Measurements from ENCODE around the gene CCSER1. TPM values are rescaled to one million over a fixed set of nuclear protein-coding genes. Genes with fewer than 3 reads are reported as not detected.

The CCSER1 gene
- polyA plus RNA-seq, 3 donors = 0.09 to 0.75 (median 0.13) TPM

- Histone ChIP-seq H3K36me3 (replicated peaks in 1 of 2; ENCODE audit: control insufficient read depth in 1 of 2, insufficient read depth in 2 of 2, low read length in 2 of 2) (no peaks in the 10 kb centered on the region), H3K4me1 (ENCODE audit: control insufficient read depth in 1 of 2, insufficient read depth in 2 of 2, low read length in 2 of 2) (no peaks in the 10 kb centered on the region), H3K9ac (ENCODE audit: insufficient read depth, low read length, poor library complexity, severe bottlenecking) (no peak overlapping the region), H3K9me3 (replicated peaks in 1 of 2; ENCODE audit: control insufficient read depth in 1 of 2, insufficient read depth in 1 of 2, low read length in 2 of 2) (peaks cover 0 to 3% of the 10 kb centered on the region in 2 donors), H3K4me3 (replicated peaks in 1 of 3; ENCODE audit: low read depth in 2 of 3, low read length in 3 of 3) (no peak overlapping the region), H3K27ac (ENCODE audit: low read depth in 1 of 2, low read length in 2 of 2) (no peak overlapping the region), H2AFZ (ENCODE audit: insufficient read depth, low read depth, low read length, poor library complexity, severe bottlenecking) (no peak overlapping the region), H3K4me2 (replicated peaks; ENCODE audit: extremely low read depth, low read length, poor library complexity, severe bottlenecking) (no peak overlapping the region), H3K27me3 (ENCODE audit: control insufficient read depth in 2 of 2, insufficient read depth in 2 of 2, low read length in 2 of 2) (no peaks in the 10 kb centered on the region), H4K20me1 (ENCODE audit: insufficient read depth, low read length) (no peaks in the 10 kb centered on the region), H3K79me2 (ENCODE audit: insufficient read depth, low read length) (no peaks in the 10 kb centered on the region)
- Mint-ChIP-seq H3K4me3 (no peak overlapping the region), H3K27ac (no peak overlapping the region), H3K27me3 (ENCODE audit: low read depth in 3 of 3) (no peaks in the 10 kb centered on the region), H3K36me3 (no peaks in the 10 kb centered on the region), H3K4me1 (no peaks in the 10 kb centered on the region), H3K9me3 (peaks cover 0 to 4% (median 2%) of the 10 kb centered on the region in 7 donors)
- no peak for DNase-seq
- no peak for TF ChIP-seq CTCF (IDR thresholded peaks at IDR 0.05)
- intact Hi-C loops (cut with micrococcal nuclease) = no loop called here
- 100% methylated on average over 2 of the region's 4 CpGs for WGBS (ENCODE audit: insufficient coverage)
Observed at GRCh38 chr4:91317434-91317833, 1190.2 kb downstream of the CCSER1 start.

- Histone ChIP-seq H2AFZ (ENCODE audit: insufficient read depth, low read depth, low read length, poor library complexity, severe bottlenecking) (no peak overlapping the region), H3K9me3 (replicated peaks in 1 of 2; ENCODE audit: control insufficient read depth in 1 of 2, insufficient read depth in 1 of 2, low read length in 2 of 2) (peaks cover 3 to 4% of the 10 kb centered on the region in 2 donors), H3K27ac (ENCODE audit: low read depth in 1 of 2, low read length in 2 of 2) (no peak overlapping the region), H3K36me3 (replicated peaks in 1 of 2; ENCODE audit: control insufficient read depth in 1 of 2, insufficient read depth in 2 of 2, low read length in 2 of 2) (no peaks in the 10 kb centered on the region), H3K4me1 (ENCODE audit: control insufficient read depth in 1 of 2, insufficient read depth in 2 of 2, low read length in 2 of 2) (no peaks in the 10 kb centered on the region), H3K4me3 (replicated peaks in 1 of 3; ENCODE audit: low read depth in 2 of 3, low read length in 3 of 3) (no peak overlapping the region), H3K27me3 (ENCODE audit: control insufficient read depth in 2 of 2, insufficient read depth in 2 of 2, low read length in 2 of 2) (no peaks in the 10 kb centered on the region), H3K9ac (ENCODE audit: insufficient read depth, low read length, poor library complexity, severe bottlenecking) (no peak overlapping the region), H3K79me2 (ENCODE audit: insufficient read depth, low read length) (no peaks in the 10 kb centered on the region), H3K4me2 (replicated peaks; ENCODE audit: extremely low read depth, low read length, poor library complexity, severe bottlenecking) (no peak overlapping the region), H4K20me1 (ENCODE audit: insufficient read depth, low read length) (no peaks in the 10 kb centered on the region)
- intact Hi-C loops (cut with micrococcal nuclease) = no loop called here
- H3K9me3 Mint-ChIP-seq = peaks cover 0 to 5% (median 2%) of the 10 kb centered on the region in 7 donors
- no peak for TF ChIP-seq CTCF (IDR thresholded peaks at IDR 0.05)
- H3K36me3 Mint-ChIP-seq = no peaks in the 10 kb centered on the region
- peak overlapping the region in 1 of 7 donors; percentile 54 for H3K27ac Mint-ChIP-seq
- H3K4me1 Mint-ChIP-seq = no peaks in the 10 kb centered on the region
- H3K4me3 Mint-ChIP-seq = no peak overlapping the region
- 96% methylated on average over 4 of the region's 4 CpGs for WGBS (ENCODE audit: insufficient coverage)
- no peak for DNase-seq
- no peaks in the 10 kb centered on the region for H3K27me3 Mint-ChIP-seq (ENCODE audit: low read depth in 3 of 3)
Observed at GRCh38 chr4:91319556-91320268, 1192.5 kb downstream of the CCSER1 start.

Data from CD14-positive monocyte (primary cell).